Nephron (organoid): ENCODE measurements around the gene PSD.
A peak's percentile ranks its signal among the peaks of the same experiment; 100 is the strongest.

Experiments
- H3K27ac Mint-ChIP-seq, 3 experiments: 2 replicates each; pipeline ENCODE4 v1.8.0; 2020; ENCODE audit warnings: mixed read lengths in 3 of 3, mild to moderate bottlenecking in 2 of 3, moderate library complexity in 1 of 3
- H3K27me3 Mint-ChIP-seq: 2 replicates; pipeline ENCODE4 v1.8.0; 2021; ENCODE audit warnings: low read depth, mild to moderate bottlenecking, moderate library complexity, mixed read lengths
- H3K36me3 Mint-ChIP-seq: 2 replicates; pipeline ENCODE4 v1.8.0; 2020; ENCODE audit warnings: low read depth, mixed read lengths
- H3K4me1 Mint-ChIP-seq: 2 replicates; pipeline ENCODE4 v1.8.0; 2020; ENCODE audit warnings: mixed read lengths
- H3K4me3 Mint-ChIP-seq, 3 experiments: 2 replicates each; pipeline ENCODE4 v1.8.0; 2020; ENCODE audit warnings: mild to moderate bottlenecking in 3 of 3, mixed read lengths in 3 of 3, moderate library complexity in 2 of 3
- H3K9me3 Mint-ChIP-seq: 2 replicates; pipeline ENCODE4 v1.8.0; 2020; ENCODE audit warnings: mixed read lengths
- CTCF ChIP-seq, 3 experiments: fragments of 200-600 bp; sonication (generic); IDR thresholded peaks; one replicate each; pipeline ENCODE4 v1.5.0; 2021; ENCODE audit warnings: antibody characterized with exemption in 3 of 3; ENCODE audit not compliant: unreplicated experiment in 3 of 3

PSD gene

GRCh38 chr10:102405632-102406031 lies 13.0 kb downstream of the PSD start:
- TF ChIP-seq CTCF (IDR thresholded peaks at IDR 0.05; ENCODE audit: unreplicated experiment in 3 of 3): no peak
- Mint-ChIP-seq H3K9me3 (no peaks in the 10 kb centered on the region), H3K27ac (no peak overlapping the region), H3K4me1 (peaks cover 23% of the 10 kb centered on the region), H3K36me3 (no peaks in the 10 kb centered on the region), H3K4me3 (peak overlapping the region in 1 of 3 experiments; percentile 49), H3K27me3 (peaks cover 30% of the 10 kb centered on the region)

- H3K27ac Mint-ChIP-seq: no peak overlapping the region
- H3K27me3 Mint-ChIP-seq: peaks cover 29% of the 10 kb centered on the region
- no peak for TF ChIP-seq CTCF (IDR thresholded peaks at IDR 0.05; ENCODE audit: unreplicated experiment in 3 of 3)
- H3K4me1 Mint-ChIP-seq: peaks cover 22% of the 10 kb centered on the region
- no peaks in the 10 kb centered on the region for H3K9me3 Mint-ChIP-seq
- no peaks in the 10 kb centered on the region for H3K36me3 Mint-ChIP-seq
- no peak overlapping the region for H3K4me3 Mint-ChIP-seq
Observed at GRCh38 chr10:102405108-102405571, 13.4 kb downstream of the PSD start.

GRCh38 chr10:102404361-102405107 lies 14.1 kb downstream of the PSD start:
- Mint-ChIP-seq H3K4me3 (no peak overlapping the region), H3K27ac (no peak overlapping the region), H3K9me3 (no peaks in the 10 kb centered on the region), H3K4me1 (peaks cover 15% of the 10 kb centered on the region), H3K27me3 (peaks cover 23% of the 10 kb centered on the region), H3K36me3 (no peaks in the 10 kb centered on the region)
- TF ChIP-seq CTCF (IDR thresholded peaks at IDR 0.05; ENCODE audit: unreplicated experiment in 3 of 3): no peak

GRCh38 chr10:102403115-102403514 lies 15.5 kb downstream of the PSD start:
- H3K36me3 Mint-ChIP-seq: no peaks in the 10 kb centered on the region
- TF ChIP-seq CTCF (IDR thresholded peaks at IDR 0.05; ENCODE audit: unreplicated experiment in 3 of 3): no peak
- H3K27ac Mint-ChIP-seq: no peak overlapping the region
- peaks cover 12% of the 10 kb centered on the region for H3K4me1 Mint-ChIP-seq
- no peak overlapping the region for H3K4me3 Mint-ChIP-seq
- H3K9me3 Mint-ChIP-seq: no peaks in the 10 kb centered on the region
- H3K27me3 Mint-ChIP-seq: peaks cover 15% of the 10 kb centered on the region

GRCh38 chr10:102402512-102402896 lies 16.1 kb downstream of the PSD start:
- peaks cover 12% of the 10 kb centered on the region for H3K4me1 Mint-ChIP-seq
- no peak overlapping the region for H3K27ac Mint-ChIP-seq
- no peak for TF ChIP-seq CTCF (IDR thresholded peaks at IDR 0.05; ENCODE audit: unreplicated experiment in 3 of 3)
- H3K4me3 Mint-ChIP-seq: no peak overlapping the region
- H3K36me3 Mint-ChIP-seq: no peaks in the 10 kb centered on the region
- H3K9me3 Mint-ChIP-seq: no peaks in the 10 kb centered on the region
- peaks cover 10% of the 10 kb centered on the region for H3K27me3 Mint-ChIP-seq
